NAMALWA (cell line): ENCODE measurements around the gene OR6S1.
A peak's percentile ranks its signal among the peaks of the same experiment; 100 is the strongest.
"Not testable (repeated sequence)": the region's sequence is repeated elsewhere in the genome, so short reads cannot be mapped to it uniquely, and the experiment has no call there.

Experiments
- DNase-seq: peaks from one replicate; pipeline ENCODE4 v3.0.0-alpha.2; 2015; ENCODE audit warnings: low spot score

The OR6S1 gene

GRCh38 chr14:20671597-20672283, 30.2 kb upstream of the OR6S1 start:
- no peak for DNase-seq

GRCh38 chr14:20668969-20669368, 27.5 kb upstream of the OR6S1 start:
- no peak for DNase-seq

GRCh38 chr14:20667957-20668356, 26.5 kb upstream of the OR6S1 start:
- peak; percentile 73 for DNase-seq

- not testable (repeated sequence) for DNase-seq
Measured at GRCh38 chr14:20666400-20666961, 25.0 kb upstream of the OR6S1 start.

- peak; percentile 62 for DNase-seq
Measured at GRCh38 chr14:20662968-20663732, 21.7 kb upstream of the OR6S1 start.

GRCh38 chr14:20661197-20661596, 19.7 kb upstream of the OR6S1 start:
- DNase-seq, result no peak

- DNase-seq, result no peak
Measured at GRCh38 chr14:20659813-20660395, 18.4 kb upstream of the OR6S1 start.

- no peak for DNase-seq
Measured at GRCh38 chr14:20659336-20659735, 17.8 kb upstream of the OR6S1 start.

- no peak for DNase-seq
Measured at GRCh38 chr14:20658246-20658645, 16.8 kb upstream of the OR6S1 start.

GRCh38 chr14:20657216-20658211, 16.0 kb upstream of the OR6S1 start:
- DNase-seq, result no peak

- no peak for DNase-seq
Measured at GRCh38 chr14:20656274-20656673, 14.8 kb upstream of the OR6S1 start.

GRCh38 chr14:20655851-20656250, 14.4 kb upstream of the OR6S1 start:
- DNase-seq, result no peak

GRCh38 chr14:20652996-20653975, 11.8 kb upstream of the OR6S1 start:
- DNase-seq, result no peak

- DNase-seq, result no peak
Measured at GRCh38 chr14:20645481-20645880, 4.0 kb upstream of the OR6S1 start.

GRCh38 chr14:20644520-20644919, 3.0 kb upstream of the OR6S1 start:
- DNase-seq, result no peak

- not testable (repeated sequence) for DNase-seq
Measured at GRCh38 chr14:20642755-20643154, 1.3 kb upstream of the OR6S1 start.

- DNase-seq, result no peak
Measured at GRCh38 chr14:20642182-20642581, 691 bp upstream of the OR6S1 start.

GRCh38 chr14:20632831-20633691, 8.4 kb downstream of the OR6S1 start:
- DNase-seq, result peak; percentile 96

- peak; percentile 69 for DNase-seq
Measured at GRCh38 chr14:20632448-20632830, 9.1 kb downstream of the OR6S1 start.
